Endothelial cell (in vitro differentiated cells): ENCODE measurements around the gene VIT. TPM values are rescaled to one million over a fixed set of nuclear protein-coding genes. Genes with fewer than 3 reads are reported as not detected.

Source experiments
- DNase-seq: peaks from one replicate; pipeline ENCODE4 v3.0.0; 2021; ENCODE audit warnings: low spot score
- H3K27ac Mint-ChIP-seq: one replicate; pipeline ENCODE4 v1.8.0; 2021; ENCODE audit warnings: mixed read lengths, inconsistent platforms; ENCODE audit not compliant: unreplicated experiment
- H3K27me3 Mint-ChIP-seq: one replicate; pipeline ENCODE4 v1.8.0; 2021; ENCODE audit warnings: mild to moderate bottlenecking, moderate library complexity, mixed read lengths, inconsistent platforms; ENCODE audit not compliant: unreplicated experiment
- H3K36me3 Mint-ChIP-seq: one replicate; pipeline ENCODE4 v1.8.0; 2021; ENCODE audit warnings: mild to moderate bottlenecking, low read depth, mixed read lengths, inconsistent platforms; ENCODE audit not compliant: unreplicated experiment
- H3K4me1 Mint-ChIP-seq: one replicate; pipeline ENCODE4 v1.8.0; 2021; ENCODE audit warnings: mild to moderate bottlenecking, mixed read lengths, inconsistent platforms; ENCODE audit not compliant: unreplicated experiment
- H3K4me3 Mint-ChIP-seq: one replicate; pipeline ENCODE4 v1.8.0; 2021; ENCODE audit warnings: mild to moderate bottlenecking, mixed read lengths, inconsistent platforms; ENCODE audit not compliant: unreplicated experiment
- H3K9me3 Mint-ChIP-seq: one replicate; pipeline ENCODE4 v1.8.0; 2021; ENCODE audit warnings: mixed read lengths, inconsistent platforms; ENCODE audit not compliant: unreplicated experiment
- CTCF ChIP-seq: fragments of 200-600 bp; sonication (generic); IDR thresholded peaks from one replicate; pipeline ENCODE4 v1.5.0; 2021; ENCODE audit warnings: antibody characterized with exemption; ENCODE audit not compliant: unreplicated experiment
- total RNA-seq: library from RNA; stranded (reverse); fragmentation: NEBNext Ultra II Directional; extraction: Animal tissue kit (Norgen Biotek cat#: 25700); gene quantifications from one replicate; pipeline ENCODE4 v1.2.1, GENCODE V29; 2021; ENCODE audit not compliant: unreplicated experiment

VIT gene
- total RNA-seq, 1 donor from 2014 or later, result 3.6 TPM

GRCh38 chr2:36676364-36676763 is 20.1 kb upstream of the VIT start:
- DNase-seq, result no peak
- Mint-ChIP-seq H3K4me1 (peaks cover 11% of the 10 kb centered on the region), H3K27ac (no peak overlapping the region), H3K27me3 (no peaks in the 10 kb centered on the region), H3K4me3 (no peak overlapping the region), H3K9me3 (no peaks in the 10 kb centered on the region), H3K36me3 (no peaks in the 10 kb centered on the region)
- TF ChIP-seq CTCF, result no peak

- Mint-ChIP-seq H3K27me3 (no peaks in the 10 kb centered on the region), H3K36me3 (no peaks in the 10 kb centered on the region), H3K4me1 (peaks cover 11% of the 10 kb centered on the region), H3K27ac (no peak overlapping the region), H3K9me3 (no peaks in the 10 kb centered on the region), H3K4me3 (no peak overlapping the region)
- no peak for TF ChIP-seq CTCF
- DNase-seq, result no peak
Observed at GRCh38 chr2:36677386-36677785, 19.1 kb upstream of the VIT start.

- Mint-ChIP-seq H3K36me3 (no peaks in the 10 kb centered on the region), H3K9me3 (no peaks in the 10 kb centered on the region), H3K4me1 (peaks cover 11% of the 10 kb centered on the region), H3K4me3 (no peak overlapping the region), H3K27ac (no peak overlapping the region), H3K27me3 (no peaks in the 10 kb centered on the region)
- TF ChIP-seq CTCF, result no peak
- no peak for DNase-seq
Observed at GRCh38 chr2:36677996-36678605, 18.4 kb upstream of the VIT start.

- no peaks in the 10 kb centered on the region for H3K9me3 Mint-ChIP-seq
- H3K4me1 Mint-ChIP-seq, result peaks cover 11% of the 10 kb centered on the region
- no peak for TF ChIP-seq CTCF
- no peak overlapping the region for H3K4me3 Mint-ChIP-seq
- no peaks in the 10 kb centered on the region for H3K36me3 Mint-ChIP-seq
- no peaks in the 10 kb centered on the region for H3K27me3 Mint-ChIP-seq
- H3K27ac Mint-ChIP-seq, result no peak overlapping the region
- no peak for DNase-seq
Observed at GRCh38 chr2:36678856-36679255, 17.7 kb upstream of the VIT start.

GRCh38 chr2:36680012-36680411 is 16.5 kb upstream of the VIT start:
- Mint-ChIP-seq H3K27ac (no peak overlapping the region), H3K27me3 (no peaks in the 10 kb centered on the region), H3K36me3 (no peaks in the 10 kb centered on the region), H3K9me3 (no peaks in the 10 kb centered on the region), H3K4me1 (peaks cover 11% of the 10 kb centered on the region), H3K4me3 (no peak overlapping the region)
- no peak for TF ChIP-seq CTCF
- DNase-seq, result no peak
